SK-N-SH (cell line): ENCODE results near the gene DNAH14. TPM values are rescaled to one million over a fixed set of nuclear protein-coding genes. Genes with fewer than 3 reads are reported as not detected.

ENCODE experiments used
- CTCF ChIA-PET: fragments of 300-600, 350-600 bp; formaldehyde crosslinking; extraction: SDS; loops from one replicate; lab custom pipeline; 2021; lab: Yijun Ruan, JAX
- POLR2A ChIA-PET: fragments of 350-600 bp; sonication (Branson Sonifier 250); formaldehyde crosslinking; extraction: SDS; loops from one replicate; lab custom pipeline; 2020; ENCODE audit warnings: antibody characterized with exemption, inconsistent platforms; lab: Yijun Ruan, JAX
- DNase-seq: peaks from one replicate; pipeline ENCODE4 v3.0.0; 2012
- H2AFZ ChIP-seq: fragments of 200-600 bp; sonication (generic); 2 replicates; pipeline ENCODE4 v1.8.1; 2016; ENCODE audit warnings: antibody characterized with exemption, mild to moderate bottlenecking, low read depth
- H3F3A ChIP-seq: fragments of 200-600 bp; sonication (generic); replicated peaks from 2 replicates; pipeline ENCODE3; 2016; ENCODE audit warnings: antibody characterized with exemption, mild to moderate bottlenecking; ENCODE audit not compliant: insufficient read depth
- H3K27ac ChIP-seq, 2 experiments: fragments of 200-500 bp in 1 of 2; fragments of 200-600 bp in 1 of 2; sonication (Bioruptor generic) in 1 of 2; sonication (generic), shearing (Covaris generic) in 1 of 2; 2 replicates each; pipeline versions ENCODE4 v1.5.1 to v1.6.1; 2014 to 2016; ENCODE audit warnings: low read depth in 2 of 2, inconsistent platforms in 1 of 2, low read length in 1 of 2, mild to moderate bottlenecking in 1 of 2, mixed read lengths in 1 of 2
- H3K27me3 ChIP-seq: fragments of 200-600 bp; sonication (generic), shearing (Covaris generic); 2 replicates; pipeline ENCODE4 v1.6.1; 2016; ENCODE audit warnings: mixed run types; ENCODE audit not compliant: insufficient read depth
- H3K36me3 ChIP-seq, 2 experiments: fragments of 200-500 bp in 1 of 2; fragments of 200-600 bp in 1 of 2; sonication (Bioruptor generic) in 1 of 2; sonication (generic) in 1 of 2; replicated peaks in 1 of 2; 2 replicates each; pipeline versions ENCODE3 to v1.5.1; 2014 to 2016; ENCODE audit warnings: low read length in 1 of 2, mild to moderate bottlenecking in 1 of 2; ENCODE audit not compliant: insufficient read depth in 2 of 2, control insufficient read depth in 1 of 2
- H3K4me1 ChIP-seq, 2 experiments: fragments of 200-500 bp in 1 of 2; fragments of 200-600 bp in 1 of 2; sonication (Bioruptor generic) in 1 of 2; sonication (generic), shearing (Covaris generic) in 1 of 2; 2 replicates each; pipeline versions ENCODE4 v1.5.1 to v1.6.1; 2014 to 2016; ENCODE audit warnings: low read depth in 1 of 2, low read length in 1 of 2, mixed run types in 1 of 2; ENCODE audit not compliant: insufficient read depth in 2 of 2, control insufficient read depth in 1 of 2
- H3K4me2 ChIP-seq: fragments of 200-600 bp; sonication (generic), shearing (Covaris generic); 2 replicates; pipeline ENCODE4 v1.6.1; 2017; ENCODE audit warnings: mixed run types
- H3K4me3 ChIP-seq, 2 experiments: fragments of 200-500 bp in 1 of 2; fragments of 200-600 bp in 1 of 2; sonication (Bioruptor generic) in 1 of 2; sonication (generic), shearing (Covaris generic) in 1 of 2; 2 replicates each; pipeline versions ENCODE4 v1.5.1 to v1.8.1; 2014 to 2016; ENCODE audit warnings: low read depth in 2 of 2, inconsistent platforms in 1 of 2, low read length in 1 of 2, mild to moderate bottlenecking in 1 of 2, mixed read lengths in 1 of 2, moderate library complexity in 1 of 2
- H3K79me2 ChIP-seq: fragments of 200-600 bp; sonication (generic); 2 replicates; pipeline ENCODE4 v1.8.1; 2017; ENCODE audit warnings: mild to moderate bottlenecking; ENCODE audit not compliant: insufficient read depth
- H3K9ac ChIP-seq: fragments of 200-600 bp; sonication (generic); 2 replicates; pipeline ENCODE4 v1.6.1; 2017; ENCODE audit warnings: mixed run types
- H3K9me2 ChIP-seq: fragments of 200-600 bp; sonication (generic); 2 replicates; pipeline ENCODE4 v1.6.1; 2017; ENCODE audit warnings: mixed run types
- H3K9me3 ChIP-seq: fragments of 200-600 bp; sonication (generic); 2 replicates; pipeline ENCODE4 v1.6.1; 2017; ENCODE audit warnings: mixed run types, mild to moderate bottlenecking, moderate library complexity
- H4K20me1 ChIP-seq: fragments of 200-600 bp; sonication (generic); 2 replicates; pipeline ENCODE4 v1.6.1; 2017; ENCODE audit warnings: mild to moderate bottlenecking, mixed run types; ENCODE audit not compliant: insufficient read depth
- EP300 ChIP-seq, 2 experiments: IDR thresholded peaks; 2 replicates each; pipeline versions ENCODE4 v1.4.0 to v1.6.1; 2012; ENCODE audit warnings: borderline replicate concordance in 1 of 2, low read depth in 1 of 2, low read length in 1 of 2
- MAX ChIP-seq: IDR thresholded peaks from 2 replicates; pipeline ENCODE4 v1.4.0; 2012; ENCODE audit warnings: low read depth
- NFIC ChIP-seq: IDR thresholded peaks from 2 replicates; pipeline ENCODE4 v1.4.0; 2012; ENCODE audit warnings: borderline replicate concordance
- PBX3 ChIP-seq: IDR thresholded peaks from 2 replicates; pipeline ENCODE4; 2012
- POLR2AphosphoS5 ChIP-seq: IDR thresholded peaks from 2 replicates; pipeline ENCODE4 v1.6.1; 2012; ENCODE audit warnings: low read depth, low read length
- RCOR1 ChIP-seq: fragments of 150-350 bp; IDR thresholded peaks from 2 replicates; pipeline ENCODE4 v1.6.1; 2017; ENCODE audit warnings: antibody characterized with exemption, low read length
- REST ChIP-seq: IDR thresholded peaks from 2 replicates; pipeline ENCODE4 v1.6.1; 2012; ENCODE audit warnings: mild to moderate bottlenecking, low read depth, low read length, moderate library complexity
- USF1 ChIP-seq: IDR thresholded peaks from 2 replicates; pipeline ENCODE4 v1.4.0; 2012; ENCODE audit warnings: low read depth, borderline replicate concordance
- WGBS: methylation state at CpG from one replicate; pipeline ENCODE4 v1.1.6; 2017; ENCODE audit warnings: low lambda C conversion rate; 5-methylcytosine and 5-hydroxymethylcytosine counted together
- polyA plus RNA-seq, 3 experiments: library from polyadenylated mRNA; depleted of rRNA; stranded (reverse); fragments of >200 nt; gene quantifications; 2 replicates each; pipeline ENCODE4 v1.2.3, GENCODE V29; 2012

DNAH14 gene
- polyA plus RNA-seq, 1 of the 3 experiments (the other 2 are of a cell fraction): 8.0 TPM

GRCh38 chr1:225396357-225396756 lies 466.9 kb downstream of the DNAH14 start:
- 98% methylated on average over 2 of the region's 2 CpGs for WGBS
- POLR2A ChIA-PET: no interaction called here
- CTCF ChIA-PET: interaction anchor here (1.2 kb wide), 1 partner anchor 10 kb away, joined by 5 read pairs; no protein-coding TSS in a partner anchor

More at GRCh38 chr1:225396357-225396756, 466.9 kb downstream of the DNAH14 start:
- H3K79me2 ChIP-seq: no peaks in the 10 kb centered on the region
- no peaks in the 10 kb centered on the region for H3F3A ChIP-seq
- no peak overlapping the region for H3K9ac ChIP-seq
- TF ChIP-seq NFIC (no peak), PBX3 (no peak), REST (no peak), POLR2AphosphoS5 (no peak), USF1 (no peak), RCOR1 (no peak), EP300 (IDR thresholded peaks at IDR 0.05; ENCODE audit: borderline replicate concordance in 1 of 2, low read depth in 1 of 2, low read length in 1 of 2) (no peak), MAX (no peak)
- no peak overlapping the region for H3K4me3 ChIP-seq
- no peaks in the 10 kb centered on the region for H3K9me3 ChIP-seq
- no peak overlapping the region for H3K27ac ChIP-seq
- H2AFZ ChIP-seq: no peak overlapping the region
- no peaks in the 10 kb centered on the region for H3K27me3 ChIP-seq
- H3K9me2 ChIP-seq: no peaks in the 10 kb centered on the region
- H3K4me2 ChIP-seq: no peak overlapping the region
- no peaks in the 10 kb centered on the region for H3K4me1 ChIP-seq
- DNase-seq: no peak
- peaks cover 18 to 25% of the 10 kb centered on the region in 2 experiments for H3K36me3 ChIP-seq
- no peaks in the 10 kb centered on the region for H4K20me1 ChIP-seq
